ENCODE results near the gene METAP1.
"Not testable (repeated sequence)": the region's sequence is repeated elsewhere in the genome, so short reads cannot be mapped to it uniquely, and the experiment has no call there.

The METAP1 gene

GRCh38 chr4:99102634-99103033 lies 107.1 kb downstream of the METAP1 start:
- DNase-seq: no peak

- no peak for DNase-seq
Measured at GRCh38 chr4:99103166-99103565, 107.6 kb downstream of the METAP1 start.

- no peak for DNase-seq
Measured at GRCh38 chr4:99104153-99104552, 108.6 kb downstream of the METAP1 start.

- DNase-seq: not testable (repeated sequence)
Measured at GRCh38 chr4:99109286-99109685, 113.8 kb downstream of the METAP1 start.
